Stimulated activated naive CD8-positive, alpha-beta T cell treated with anti-CD3 and anti-CD28 coated beads, Interleukin-15, Interleukin-2, amounts not matched to agents 100 ng/mL and 50 ng/mL, for 24 hours (primary cell): Measurements from ENCODE around the gene RPRM.
"Not testable (repeated sequence)": the region's sequence is repeated elsewhere in the genome, so short reads cannot be mapped to it uniquely, and the experiment has no call there.

Experiments
- H3K27ac Mint-ChIP-seq: one replicate; pipeline ENCODE4 v1.8.0; 2021; ENCODE audit warnings: mild to moderate bottlenecking, mixed read lengths
- H3K27me3 Mint-ChIP-seq: one replicate; pipeline ENCODE4 v1.8.0; 2021; ENCODE audit warnings: mixed read lengths
- H3K36me3 Mint-ChIP-seq: one replicate; pipeline ENCODE4 v1.8.0; 2021; ENCODE audit warnings: low read depth, mixed read lengths
- H3K4me1 Mint-ChIP-seq: one replicate; pipeline ENCODE4 v1.8.0; 2021; ENCODE audit warnings: low read depth, mixed read lengths
- H3K4me3 Mint-ChIP-seq: one replicate; pipeline ENCODE4 v1.8.0; 2021; ENCODE audit warnings: mild to moderate bottlenecking, mixed read lengths
- H3K9me3 Mint-ChIP-seq: one replicate; pipeline ENCODE4 v1.8.0; 2021; ENCODE audit warnings: mixed read lengths

RPRM gene

GRCh38 chr2:153478289-153479261 lies at the start of gene RPRM:
RPRM (minus strand) TSS chr2:153478762; CDS start chr2:153478565, 197 bp downstream.
- Mint-ChIP-seq H3K4me1 (peaks cover 12% of the 10 kb centered on the region), H3K27ac (no peak within 1 kb of the TSS), H3K9me3 (no peaks in the 10 kb centered on the region), H3K36me3 (no peaks in the 10 kb centered on the region), H3K4me3 (peak within 1 kb of the TSS; percentile 60), H3K27me3 (peaks cover 69% of the 10 kb centered on the region)

GRCh38 chr2:153519257-153519875 lies 40.8 kb upstream of the RPRM start:
- Mint-ChIP-seq H3K27me3 (peaks cover 11% of the 10 kb centered on the region), H3K27ac (no peak overlapping the region), H3K4me3 (no peak overlapping the region), H3K9me3 (no peaks in the 10 kb centered on the region), H3K4me1 (no peaks in the 10 kb centered on the region), H3K36me3 (no peaks in the 10 kb centered on the region)

- Mint-ChIP-seq H3K4me3 (no peak overlapping the region), H3K27ac (no peak overlapping the region), H3K4me1 (no peaks in the 10 kb centered on the region), H3K9me3 (peaks cover 4% of the 10 kb centered on the region), H3K27me3 (peaks cover 18% of the 10 kb centered on the region), H3K36me3 (no peaks in the 10 kb centered on the region)
These were observed 33.8 kb upstream of the RPRM start for GRCh38 chr2:153512331-153512730.

GRCh38 chr2:153510996-153511395 lies 32.4 kb upstream of the RPRM start:
- Mint-ChIP-seq H3K4me3 (no peak overlapping the region), H3K4me1 (no peaks in the 10 kb centered on the region), H3K27me3 (peaks cover 23% of the 10 kb centered on the region), H3K27ac (no peak overlapping the region), H3K9me3 (peaks cover 11% of the 10 kb centered on the region), H3K36me3 (no peaks in the 10 kb centered on the region)

- Mint-ChIP-seq H3K27me3 (peaks cover 18% of the 10 kb centered on the region), H3K4me1 (no peaks in the 10 kb centered on the region), H3K27ac (no peak overlapping the region), H3K9me3 (peaks cover 11% of the 10 kb centered on the region), H3K36me3 (no peaks in the 10 kb centered on the region), H3K4me3 (no peak overlapping the region)
These were observed 30.6 kb upstream of the RPRM start for GRCh38 chr2:153509133-153509532.

- H3K27me3 Mint-ChIP-seq, H3K36me3 Mint-ChIP-seq: not testable (repeated sequence)
These were observed 27.9 kb upstream of the RPRM start for GRCh38 chr2:153506499-153506898.

GRCh38 chr2:153499439-153499838 lies 20.9 kb upstream of the RPRM start:
- no peaks in the 10 kb centered on the region for H3K9me3 Mint-ChIP-seq
- no peak overlapping the region for H3K27ac Mint-ChIP-seq
- H3K4me3 Mint-ChIP-seq, result no peak overlapping the region
- H3K4me1 Mint-ChIP-seq, result no peaks in the 10 kb centered on the region
- H3K27me3 Mint-ChIP-seq, result no peaks in the 10 kb centered on the region
- no peaks in the 10 kb centered on the region for H3K36me3 Mint-ChIP-seq

More at GRCh38 chr2:153506499-153506898, 27.9 kb upstream of the RPRM start:
- H3K4me1 Mint-ChIP-seq, H3K27ac Mint-ChIP-seq, H3K4me3 Mint-ChIP-seq: not testable (repeated sequence)
- H3K9me3 Mint-ChIP-seq, result peaks cover 11% of the 10 kb centered on the region

- Mint-ChIP-seq H3K4me1 (no peaks in the 10 kb centered on the region), H3K36me3 (no peaks in the 10 kb centered on the region), H3K27me3 (peaks cover under 1% of the 10 kb centered on the region), H3K4me3 (no peak overlapping the region), H3K9me3 (no peaks in the 10 kb centered on the region), H3K27ac (no peak overlapping the region)
These were observed 19.5 kb upstream of the RPRM start for GRCh38 chr2:153497938-153498629.

- peaks cover 7% of the 10 kb centered on the region for H3K27me3 Mint-ChIP-seq
These were observed 17.2 kb upstream of the RPRM start for GRCh38 chr2:153495725-153496124.

GRCh38 chr2:153488072-153488471 lies 9.5 kb upstream of the RPRM start:
- Mint-ChIP-seq H3K27ac (no peak overlapping the region), H3K27me3 (peaks cover 20% of the 10 kb centered on the region), H3K4me3 (no peak overlapping the region), H3K9me3 (no peaks in the 10 kb centered on the region), H3K4me1 (no peaks in the 10 kb centered on the region), H3K36me3 (no peaks in the 10 kb centered on the region)

More at GRCh38 chr2:153495725-153496124, 17.2 kb upstream of the RPRM start:
- Mint-ChIP-seq H3K36me3 (no peaks in the 10 kb centered on the region), H3K4me1 (no peaks in the 10 kb centered on the region), H3K4me3 (no peak overlapping the region), H3K27ac (no peak overlapping the region), H3K9me3 (no peaks in the 10 kb centered on the region)

GRCh38 chr2:153487448-153487847 lies 8.9 kb upstream of the RPRM start:
- Mint-ChIP-seq H3K9me3 (no peaks in the 10 kb centered on the region), H3K27me3 (peaks cover 16% of the 10 kb centered on the region), H3K36me3 (no peaks in the 10 kb centered on the region), H3K4me1 (no peaks in the 10 kb centered on the region), H3K4me3 (no peak overlapping the region), H3K27ac (no peak overlapping the region)

GRCh38 chr2:153479573-153479972 lies 1.0 kb upstream of the RPRM start:
- Mint-ChIP-seq H3K36me3 (no peaks in the 10 kb centered on the region), H3K27me3 (peaks cover 65% of the 10 kb centered on the region), H3K27ac (no peak overlapping the region), H3K9me3 (no peaks in the 10 kb centered on the region), H3K4me3 (no peak overlapping the region), H3K4me1 (peaks cover 12% of the 10 kb centered on the region)

- peaks cover 72% of the 10 kb centered on the region for H3K27me3 Mint-ChIP-seq
- H3K36me3 Mint-ChIP-seq, result no peaks in the 10 kb centered on the region
- no peaks in the 10 kb centered on the region for H3K9me3 Mint-ChIP-seq
- peak overlapping the region; percentile 60 for H3K4me3 Mint-ChIP-seq
- peaks cover 12% of the 10 kb centered on the region for H3K4me1 Mint-ChIP-seq
- H3K27ac Mint-ChIP-seq, result no peak overlapping the region
These were observed 800 bp downstream of the RPRM start for GRCh38 chr2:153477636-153478288.

GRCh38 chr2:153476816-153477635 lies 1.5 kb downstream of the RPRM start:
- no peaks in the 10 kb centered on the region for H3K9me3 Mint-ChIP-seq
- peak overlapping the region; percentile 14 for H3K4me3 Mint-ChIP-seq
- H3K27ac Mint-ChIP-seq, result no peak overlapping the region
- peaks cover 12% of the 10 kb centered on the region for H3K4me1 Mint-ChIP-seq
- H3K36me3 Mint-ChIP-seq, result no peaks in the 10 kb centered on the region
- H3K27me3 Mint-ChIP-seq, result peaks cover 70% of the 10 kb centered on the region
